ENCODE measurements around the gene TERT.

GRCh38 chr5:1292846-1293415 is 1.9 kb downstream of the TERT start:
- TF ChIP-seq, protein P1, sequence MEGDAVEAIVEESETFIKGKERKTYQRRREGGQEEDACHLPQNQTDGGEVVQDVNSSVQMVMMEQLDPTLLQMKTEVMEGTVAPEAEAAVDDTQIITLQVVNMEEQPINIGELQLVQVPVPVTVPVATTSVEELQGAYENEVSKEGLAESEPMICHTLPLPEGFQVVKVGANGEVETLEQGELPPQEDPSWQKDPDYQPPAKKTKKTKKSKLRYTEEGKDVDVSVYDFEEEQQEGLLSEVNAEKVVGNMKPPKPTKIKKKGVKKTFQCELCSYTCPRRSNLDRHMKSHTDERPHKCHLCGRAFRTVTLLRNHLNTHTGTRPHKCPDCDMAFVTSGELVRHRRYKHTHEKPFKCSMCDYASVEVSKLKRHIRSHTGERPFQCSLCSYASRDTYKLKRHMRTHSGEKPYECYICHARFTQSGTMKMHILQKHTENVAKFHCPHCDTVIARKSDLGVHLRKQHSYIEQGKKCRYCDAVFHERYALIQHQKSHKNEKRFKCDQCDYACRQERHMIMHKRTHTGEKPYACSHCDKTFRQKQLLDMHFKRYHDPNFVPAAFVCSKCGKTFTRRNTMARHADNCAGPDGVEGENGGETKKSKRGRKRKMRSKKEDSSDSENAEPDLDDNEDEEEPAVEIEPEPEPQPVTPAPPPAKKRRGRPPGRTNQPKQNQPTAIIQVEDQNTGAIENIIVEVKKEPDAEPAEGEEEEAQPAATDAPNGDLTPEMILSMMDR (IDR thresholded peaks at IDR 0.05; ENCODE audit: poor library complexity, severe bottlenecking), result no peak
- no peak for TF ChIP-seq RAD21 (conservative IDR thresholded peaks at IDR 0.05)
- TF ChIP-seq REST (IDR thresholded peaks at IDR 0.05; ENCODE audit: borderline replicate concordance), result no peak
- no peak for TF ChIP-seq EZH2 (IDR thresholded peaks at IDR 0.05; ENCODE audit: borderline replicate concordance, insufficient read depth, low read length, poor library complexity, severe bottlenecking)
- no peak for TF ChIP-seq POLR2AphosphoS5 (IDR thresholded peaks at IDR 0.05)
- no peak for TF ChIP-seq MXI1 (conservative IDR thresholded peaks at IDR 0.05; ENCODE audit: poor library complexity, severe bottlenecking)
- TF ChIP-seq EP300 (conservative IDR thresholded peaks at IDR 0.05; ENCODE audit: poor library complexity, severe bottlenecking), result no peak

Data from neural cell (in vitro differentiated cells).